Transverse colon (tissue), 4 donors: ENCODE results near the gene LRP2. TPM values are rescaled to one million over a fixed set of nuclear protein-coding genes. Genes with fewer than 3 reads are reported as not detected.

Experiments
- DNase-seq: peaks from one replicate; pipeline ENCODE4 v3.0.0-alpha.2; 2019
- H3K27ac ChIP-seq, 4 donors: fragments of 200-600 bp; sonication (generic); 2 replicates each; pipeline ENCODE4 v1.5.1; 2016 to 2018; ENCODE audit warnings: inconsistent platforms in 4 of 4
- H3K27me3 ChIP-seq: fragments of 200-600 bp; sonication (generic); 2 replicates; pipeline ENCODE4 v1.5.1; 2017; ENCODE audit warnings: inconsistent platforms
- H3K36me3 ChIP-seq, 4 donors: fragments of 200-600 bp; sonication (generic); 2 replicates each; pipeline ENCODE4 v1.5.1; 2017 to 2019; ENCODE audit warnings: inconsistent platforms in 4 of 4
- H3K4me1 ChIP-seq, 4 donors: fragments of 200-600 bp; sonication (generic); 2 replicates each; pipeline ENCODE4 v1.5.1; 2017 to 2020; ENCODE audit warnings: inconsistent platforms in 4 of 4
- H3K4me3 ChIP-seq, 4 donors: fragments of 200-600 bp; sonication (generic); 1 replicate in 1 of 4; 2 replicates in 3 of 4; pipeline versions ENCODE4 v1.5.1 to v1.6.1; 2017 to 2019; ENCODE audit warnings: inconsistent platforms in 4 of 4
- H3K9me3 ChIP-seq, 2 donors: fragments of 200-600 bp; sonication (generic); 2 replicates each; pipeline ENCODE4 v1.5.1; 2017 to 2019; ENCODE audit warnings: inconsistent platforms in 2 of 2
- EP300 ChIP-seq: sonication (generic); formaldehyde crosslinking; IDR thresholded peaks from one replicate; pipeline ENCODE4 v1.6.1; 2017; ENCODE audit warnings: antibody characterized with exemption, low read depth
- POLR2A ChIP-seq: fragments of 450-650 bp; IDR thresholded peaks from one replicate; pipeline ENCODE4 v1.6.1; 2016; ENCODE audit warnings: antibody characterized with exemption, mild to moderate bottlenecking, moderate library complexity
- POLR2AphosphoS5 ChIP-seq, 3 donors: sonication (generic); formaldehyde crosslinking; IDR thresholded peaks; one replicate each; pipeline ENCODE4 v1.6.1; 2016; ENCODE audit warnings: antibody characterized with exemption in 3 of 3
- WGBS, 2 donors: methylation state at CpG; one replicate each; pipeline ENCODE4 v1.1.5; 2018; ENCODE audit warnings: low coverage in 1 of 2; 5-methylcytosine and 5-hydroxymethylcytosine counted together
- in situ Hi-C, 4 donors: fragments of 200-750 bp; cut with MboI; loops; one replicate each; pipeline versions ENCODE4 v1.15.0 to v1.15.1; 2017; ENCODE audit warnings: low sequenced_read_pairs in 3 of 4, low pct_ligation_motif_present in 1 of 4, low pct_unique_long_range_greater_than_20kb in 1 of 4
- intact Hi-C: fragments of 100-400 bp; cut with DNase I; formaldehyde crosslinking; loops from one replicate; pipeline ENCODE4 v1.15.1; 2023; ENCODE audit warnings: low total_unique reads
- total RNA-seq, 4 donors: library from RNA; depleted of rRNA; stranded (reverse); fragments of >200 nt; gene quantifications; one replicate each; pipeline ENCODE4 v1.1.0, GENCODE V29; 2016
- TF ChIP-seq, protein P1 (sequence below), 5 experiments: fragments of 200-600 bp in 3 of 5; fragments of 450-650 bp in 2 of 5; sonication (generic) in 3 of 5; IDR thresholded peaks; 1 replicate in 2 of 5; 2 replicates in 3 of 5; pipeline ENCODE4 v1.5.1; 2016 to 2017; ENCODE audit warnings: antibody characterized with exemption in 5 of 5, inconsistent platforms in 3 of 5, mild to moderate bottlenecking in 2 of 5, moderate library complexity in 1 of 5

LRP2 gene
- total RNA-seq, 4 donors from 2014 or later: not detected

DNA sequence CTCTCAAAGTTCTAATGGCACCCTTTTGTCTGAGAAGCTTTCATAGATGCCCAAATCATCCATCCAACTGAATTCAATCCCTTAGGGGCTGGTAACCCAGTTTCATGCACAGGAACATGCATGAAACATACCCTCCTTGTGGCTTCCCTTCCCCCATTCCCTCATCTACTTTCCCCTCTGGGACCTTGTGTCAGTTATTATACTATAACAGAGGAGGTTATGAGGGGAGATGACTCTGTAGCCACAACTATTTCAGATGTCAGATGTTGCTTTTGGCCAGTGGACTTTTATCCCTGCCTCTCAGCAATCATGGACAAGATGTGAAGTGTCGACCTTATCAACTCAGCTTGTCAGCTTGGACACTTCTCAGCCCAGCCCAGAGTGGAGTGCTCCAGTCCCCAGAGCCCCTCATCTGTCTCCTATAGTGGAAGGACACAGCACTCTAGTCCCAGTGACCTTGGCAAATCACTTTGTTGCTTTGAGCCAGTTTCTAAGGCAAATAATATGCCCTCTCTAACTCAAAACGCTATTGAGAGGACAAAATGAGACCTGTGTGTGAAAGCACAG, 284.6 kb downstream of the LRP2 start:
- Histone ChIP-seq H3K36me3 (no peaks in the 10 kb centered on the region), H3K27ac (no peak overlapping the region), H3K9me3 (no peaks in the 10 kb centered on the region), H3K4me3 (no peak overlapping the region), H3K27me3 (no peaks in the 10 kb centered on the region), H3K4me1 (peaks cover 0 to 4% (median 0%) of the 10 kb centered on the region in 4 donors)
- TF ChIP-seq, protein P1, sequence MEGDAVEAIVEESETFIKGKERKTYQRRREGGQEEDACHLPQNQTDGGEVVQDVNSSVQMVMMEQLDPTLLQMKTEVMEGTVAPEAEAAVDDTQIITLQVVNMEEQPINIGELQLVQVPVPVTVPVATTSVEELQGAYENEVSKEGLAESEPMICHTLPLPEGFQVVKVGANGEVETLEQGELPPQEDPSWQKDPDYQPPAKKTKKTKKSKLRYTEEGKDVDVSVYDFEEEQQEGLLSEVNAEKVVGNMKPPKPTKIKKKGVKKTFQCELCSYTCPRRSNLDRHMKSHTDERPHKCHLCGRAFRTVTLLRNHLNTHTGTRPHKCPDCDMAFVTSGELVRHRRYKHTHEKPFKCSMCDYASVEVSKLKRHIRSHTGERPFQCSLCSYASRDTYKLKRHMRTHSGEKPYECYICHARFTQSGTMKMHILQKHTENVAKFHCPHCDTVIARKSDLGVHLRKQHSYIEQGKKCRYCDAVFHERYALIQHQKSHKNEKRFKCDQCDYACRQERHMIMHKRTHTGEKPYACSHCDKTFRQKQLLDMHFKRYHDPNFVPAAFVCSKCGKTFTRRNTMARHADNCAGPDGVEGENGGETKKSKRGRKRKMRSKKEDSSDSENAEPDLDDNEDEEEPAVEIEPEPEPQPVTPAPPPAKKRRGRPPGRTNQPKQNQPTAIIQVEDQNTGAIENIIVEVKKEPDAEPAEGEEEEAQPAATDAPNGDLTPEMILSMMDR (IDR thresholded peaks at IDR 0.05): no peak
- TF ChIP-seq EP300 (no peak), POLR2A (no peak), POLR2AphosphoS5 (IDR thresholded peaks at IDR 0.05) (no peak)
- intact Hi-C loops: no loop called here
- in situ Hi-C loops: no loop called here
- WGBS, 2 donors: 50 to 57% methylated on average over 1 to 2 of the region's 2 CpGs
- no peak for DNase-seq

Other genes with a start within 250 kb of the LRP2 start
- gene BBS5, start 117.0 kb upstream of the LRP2 start, total RNA-seq: 10 to 100 TPM in 1 of 4 donors, 1 to 10 TPM in 3; 1.6 to 12.3 (median 3.2) TPM
- 1 to 10 TPM in 2 of 4 donors, not detected in 2; 1.1 to 3.4 TPM for gene KLHL41, start 147.2 kb upstream of the LRP2 start, total RNA-seq
- gene FASTKD1, start 211.3 kb upstream of the LRP2 start, total RNA-seq: 10 to 100 TPM; 19.5 to 77.2 (median 64.7) TPM
- 10 to 100 TPM; 25.9 to 55.7 (median 44.4) TPM for gene PPIG, start 221.8 kb upstream of the LRP2 start, total RNA-seq